Hematopoietic multipotent progenitor cell treated with erythropoietin and hydrocortisone succinate and interleukin-3 and kit ligand, for 8 days (in vitro differentiated cells): Measurements from ENCODE around the gene PRCP.

Experiments used
- DNase-seq: peaks from one replicate; pipeline ENCODE4 v3.0.0-alpha.2; 2015

Gene PRCP

DNA sequence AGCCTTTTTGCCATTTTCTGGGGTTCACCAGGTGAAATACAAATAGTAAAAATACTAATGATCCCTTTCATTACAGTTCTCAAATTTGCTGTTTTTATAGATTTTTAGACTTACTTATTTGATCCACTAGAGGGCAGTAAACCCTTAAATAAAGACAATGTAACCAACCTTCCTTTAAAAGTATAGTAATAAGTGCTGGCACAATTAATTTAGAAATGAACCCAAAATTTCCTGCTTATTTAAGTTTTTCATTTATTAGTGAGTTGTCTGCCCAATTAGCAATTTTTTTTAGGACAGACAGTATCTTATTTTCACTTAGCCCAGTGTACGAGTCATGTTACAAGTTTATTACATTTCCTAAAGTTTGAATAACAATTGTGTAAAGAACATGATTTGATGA lies 6.0 kb upstream of the PRCP start:
- peak; percentile 56 for DNase-seq

DNA sequence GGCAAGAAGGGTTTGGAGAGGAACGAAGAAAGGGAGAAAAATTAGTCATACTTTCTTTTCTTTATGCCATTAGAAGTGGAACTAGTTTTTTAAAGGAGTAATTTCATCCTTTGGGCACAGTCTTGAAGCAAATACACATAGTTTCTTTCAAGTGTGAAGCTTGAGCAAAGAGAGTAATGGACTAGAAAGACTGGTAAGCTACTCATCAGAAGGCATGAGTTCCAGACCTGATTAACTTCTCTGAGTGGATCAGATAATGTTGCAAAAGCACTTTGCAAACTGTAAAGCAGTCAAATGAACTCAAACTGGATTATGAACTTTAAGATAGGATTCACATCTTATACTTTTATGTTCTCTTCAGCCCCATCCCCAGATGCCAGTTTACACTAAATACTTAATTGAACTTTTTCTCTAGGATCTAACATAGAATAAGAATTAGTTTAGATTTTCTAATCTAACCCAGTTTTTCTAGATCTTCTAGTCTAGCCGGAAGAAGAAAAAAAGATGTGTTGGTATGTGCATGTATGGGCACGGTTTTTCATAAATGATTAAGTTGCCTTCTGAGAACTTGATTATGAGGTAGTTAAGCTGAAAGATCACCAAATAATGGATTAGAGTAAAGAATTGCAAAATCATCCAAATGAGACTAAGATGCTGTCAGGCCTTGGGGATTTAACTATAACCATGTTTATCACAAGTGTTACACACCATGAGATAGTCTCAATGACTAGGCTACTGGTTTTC lies 3.8 kb upstream of the PRCP start:
- no peak for DNase-seq

DNA sequence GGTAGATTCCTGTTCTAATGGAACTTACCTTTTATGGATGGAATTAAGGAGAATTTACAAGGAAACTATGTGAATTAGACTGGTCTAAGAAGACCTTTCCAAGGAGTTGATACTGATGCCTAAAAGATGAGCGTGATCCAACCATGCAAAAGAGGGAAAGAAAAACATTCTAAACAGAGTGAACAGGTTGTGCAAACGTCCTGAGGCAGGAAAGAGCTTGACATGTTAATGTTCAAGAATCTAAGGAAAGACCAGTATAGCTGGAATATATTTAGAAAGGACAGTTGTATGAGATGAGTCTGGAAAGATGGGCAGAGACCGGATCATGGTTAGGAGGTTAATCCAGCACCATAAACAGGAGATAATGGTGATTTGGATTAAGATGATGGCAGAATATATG lies 2.6 kb upstream of the PRCP start:
- no peak for DNase-seq

DNA sequence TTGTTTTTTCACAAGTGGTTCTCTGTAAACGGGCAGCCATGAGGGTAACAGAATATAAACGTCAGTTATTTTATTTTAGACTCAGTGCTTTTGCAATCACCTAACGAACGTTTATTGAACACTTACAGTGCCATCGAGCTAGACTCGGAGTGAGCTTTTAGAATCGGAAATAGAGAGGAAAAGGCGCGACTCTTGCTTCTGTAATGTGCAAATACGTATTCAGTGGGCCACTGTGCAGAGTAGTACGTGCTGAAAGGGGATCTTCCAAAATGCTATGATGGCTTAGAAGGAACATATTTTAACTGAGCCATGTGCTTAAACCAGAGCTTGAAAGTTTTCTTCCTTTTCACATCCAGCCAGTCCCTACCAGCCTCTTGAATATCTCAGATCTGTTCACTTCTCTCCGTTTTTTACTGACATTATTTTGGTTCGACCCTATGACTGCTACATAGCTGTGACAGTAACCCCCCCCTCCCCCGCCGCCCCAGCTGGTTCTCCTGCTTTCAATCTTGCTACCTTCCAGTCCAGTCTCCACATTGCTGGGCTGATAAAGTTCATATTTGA lies 1.8 kb upstream of the PRCP start:
- DNase-seq = peak; percentile 24

DNA sequence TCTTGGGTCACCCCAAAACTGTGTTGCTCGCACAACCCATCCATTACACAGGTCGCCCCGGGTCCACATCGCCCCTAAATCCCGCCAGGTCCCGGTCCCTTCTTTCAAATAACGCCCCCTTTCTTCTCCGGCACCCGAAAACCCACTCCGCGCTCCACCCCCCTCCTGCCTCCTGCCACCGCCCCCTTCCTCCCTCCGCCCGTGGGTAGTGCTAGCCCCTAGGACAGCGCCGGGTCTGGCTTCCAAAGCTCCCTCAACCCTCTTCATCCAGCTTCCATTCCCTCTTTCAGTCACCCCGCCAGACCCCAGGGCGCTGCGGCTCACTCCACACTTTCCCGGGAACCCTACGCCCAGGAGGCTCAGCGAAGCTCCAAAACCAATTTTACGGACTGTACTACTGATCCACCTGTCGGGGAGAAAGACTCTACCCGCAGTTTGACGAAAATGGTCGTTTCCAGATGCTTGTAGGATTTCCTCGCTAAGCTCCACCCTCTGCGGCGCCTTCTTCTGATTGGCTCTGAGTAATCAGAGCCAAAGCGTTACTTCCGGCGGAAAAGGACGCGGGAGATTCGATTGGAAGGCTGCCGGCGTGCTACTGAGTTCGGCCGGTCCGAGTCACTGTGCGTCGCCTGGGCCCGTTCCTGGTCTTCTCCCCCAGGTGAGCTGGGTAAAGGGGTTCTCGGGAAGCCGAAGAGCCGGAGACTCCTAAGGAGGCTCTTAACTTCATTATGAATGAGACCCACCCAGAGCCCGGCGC lies 1.1 kb upstream of the PRCP start, which contains the start of gene DDIAS:
Gene DDIAS (plus strand): TSS at position 572 of the 757 bp plus-strand sequence. CDS start 13,003 bp downstream, outside the sequence.
- DNase-seq = peak; percentile 99

DNA sequence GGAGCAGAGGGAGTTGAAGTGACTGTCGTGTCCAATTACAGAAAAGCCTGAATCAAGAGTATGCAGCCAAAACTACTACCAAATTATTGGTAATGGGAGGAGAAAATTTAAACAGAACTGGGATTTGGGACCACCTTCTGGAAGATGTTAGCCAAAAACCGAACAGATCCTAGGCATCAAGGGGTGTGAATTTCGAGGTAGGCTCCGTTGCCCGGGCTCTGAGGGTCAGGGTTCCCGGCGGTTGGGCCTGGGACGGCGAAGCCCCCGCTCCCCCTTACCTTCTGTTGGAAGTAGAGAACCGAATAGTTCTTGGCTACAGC lies 313 bp downstream of the PRCP start:
- no peak for DNase-seq

DNA sequence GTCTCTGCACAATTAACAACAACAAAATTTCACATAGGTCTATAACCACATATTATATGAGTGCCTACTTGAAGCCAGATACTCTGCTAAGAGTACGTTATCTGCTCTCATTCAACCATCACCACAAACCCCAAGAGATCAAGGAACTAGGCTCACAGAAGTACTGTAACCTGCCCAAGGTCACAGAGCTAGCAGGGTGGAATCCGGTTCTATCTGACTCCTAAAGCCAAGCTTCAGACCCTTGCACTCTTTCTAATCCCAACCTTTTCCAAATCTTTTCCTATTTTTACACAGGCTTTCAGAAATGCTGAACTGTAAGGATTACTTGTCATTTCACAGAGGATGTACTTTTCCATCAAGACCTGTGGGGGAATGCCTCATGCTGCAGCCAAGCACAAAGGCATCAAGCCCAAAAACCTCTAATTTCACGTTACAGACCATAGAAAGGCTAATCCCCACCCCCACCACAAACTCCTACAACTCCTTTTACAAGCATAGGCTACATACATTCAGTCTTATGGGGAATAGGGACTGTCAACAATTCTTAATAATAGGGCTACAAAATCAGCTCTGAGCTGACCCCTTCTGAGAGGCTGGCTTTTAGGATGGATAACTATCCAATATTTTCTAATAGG lies 927 bp downstream of the PRCP start:
- peak; percentile 63 for DNase-seq

DNA sequence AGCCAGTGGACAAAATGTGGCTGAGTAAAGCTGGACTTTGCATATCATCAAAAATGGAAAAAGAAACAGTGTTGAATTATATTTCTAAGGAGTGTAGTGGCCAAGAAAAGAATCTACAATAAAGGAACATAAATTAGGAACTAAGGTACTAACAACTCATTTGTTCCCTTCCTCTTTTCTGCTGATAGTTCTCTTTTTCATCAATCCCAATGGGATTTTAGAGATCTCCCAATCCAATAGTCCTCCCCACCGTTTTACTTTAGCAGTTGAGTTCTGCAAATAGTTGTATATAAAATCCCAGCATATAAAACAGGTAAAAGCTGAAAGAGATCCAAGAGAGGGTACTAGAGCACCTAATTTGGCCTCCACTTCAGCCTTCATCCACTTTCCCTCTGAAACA lies 2.0 kb downstream of the PRCP start:
- no peak for DNase-seq

DNA sequence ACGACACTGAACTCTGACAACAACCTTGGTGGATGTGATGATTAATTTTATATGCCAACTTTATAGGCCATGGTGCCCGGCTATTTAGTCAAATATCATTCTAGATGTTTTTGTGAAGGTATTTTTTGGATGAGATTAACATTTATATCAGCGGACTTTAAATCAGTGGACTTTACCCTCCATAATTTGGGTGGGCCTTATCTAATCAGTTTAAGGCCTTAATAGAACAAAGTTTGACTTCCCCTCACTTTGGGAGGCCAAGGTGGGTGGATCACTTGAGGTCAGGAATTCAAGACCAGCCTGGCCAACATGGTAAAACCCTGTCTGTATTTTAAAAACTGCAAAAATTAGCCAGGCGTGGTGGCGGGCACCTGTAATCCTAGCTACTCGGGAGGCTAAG lies 4.0 kb downstream of the PRCP start:
- no peak for DNase-seq

DNA sequence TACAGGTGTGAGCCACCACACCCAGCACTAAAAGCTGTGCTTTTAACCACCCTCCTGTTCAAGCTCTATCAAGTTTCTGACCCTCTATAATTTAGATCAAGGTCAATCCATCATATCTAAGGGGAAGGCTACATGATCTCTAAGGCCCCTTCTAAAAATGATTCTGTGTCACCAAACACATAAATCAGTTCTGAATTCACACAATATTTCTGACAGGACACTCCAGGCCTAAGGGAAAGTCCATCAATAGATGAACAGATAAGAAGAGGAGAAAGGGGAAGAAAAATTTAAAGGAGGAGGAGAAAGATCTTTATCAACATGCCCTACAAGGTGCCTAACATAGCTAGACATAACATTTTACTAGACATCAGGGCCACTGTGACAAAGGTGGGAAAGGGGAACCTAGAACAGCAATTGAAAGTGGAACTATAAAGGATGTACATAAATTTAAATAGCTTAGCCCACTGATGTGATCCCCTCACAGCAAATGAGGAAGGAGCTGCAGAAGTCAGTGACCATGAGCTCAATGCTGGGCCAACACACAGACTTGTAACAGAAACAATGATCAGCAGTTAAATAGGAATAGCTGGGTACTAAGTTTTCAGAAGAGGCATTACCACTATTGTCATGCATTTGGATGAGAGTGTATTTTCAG lies 4.7 kb downstream of the PRCP start:
- no peak for DNase-seq

DNA sequence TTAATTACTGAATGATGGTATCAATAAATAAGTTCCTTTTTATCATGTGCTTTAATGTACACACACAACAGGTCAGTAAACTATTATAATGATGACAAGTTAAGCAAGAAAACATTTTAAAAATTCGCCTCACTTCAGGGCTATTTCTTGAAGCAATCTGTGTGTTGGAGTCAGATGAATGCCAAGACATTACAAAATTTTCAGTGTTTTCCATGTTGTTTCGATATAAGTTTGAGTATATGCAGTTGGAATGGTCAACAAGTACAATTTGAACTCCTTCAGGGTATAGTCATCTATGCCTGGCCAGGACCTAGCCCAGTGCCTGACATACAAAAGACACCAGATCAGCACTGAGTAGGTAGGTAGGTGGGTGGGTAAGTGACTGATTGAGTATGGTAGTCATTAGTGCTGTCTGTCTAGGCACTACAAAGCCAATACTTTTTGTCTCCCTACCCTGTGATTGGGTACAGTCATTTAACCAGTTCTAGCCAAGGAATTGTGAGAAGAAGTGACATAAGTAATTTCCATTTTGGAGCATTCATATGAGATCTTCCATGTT lies 7.5 kb downstream of the PRCP start:
- DNase-seq = no peak

DNA sequence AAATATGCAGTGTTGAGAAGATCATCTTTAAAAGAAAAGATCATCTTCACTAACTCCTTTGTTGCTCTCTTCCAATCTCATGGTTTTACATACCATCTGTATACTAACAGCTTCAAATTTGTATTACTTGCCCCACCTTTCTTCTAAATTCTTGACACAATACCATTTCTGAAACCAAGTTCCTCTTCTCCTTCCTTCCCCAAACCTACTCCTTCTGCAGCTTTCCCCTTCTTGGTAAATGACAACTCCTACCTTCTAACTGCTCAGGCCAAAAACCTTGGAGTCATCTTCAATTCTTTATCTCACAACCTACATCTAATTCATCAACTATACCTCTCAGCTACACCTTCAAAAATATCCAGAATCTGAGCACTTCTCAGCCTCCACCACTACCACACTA lies 9.3 kb downstream of the PRCP start:
- no peak for DNase-seq

DNA sequence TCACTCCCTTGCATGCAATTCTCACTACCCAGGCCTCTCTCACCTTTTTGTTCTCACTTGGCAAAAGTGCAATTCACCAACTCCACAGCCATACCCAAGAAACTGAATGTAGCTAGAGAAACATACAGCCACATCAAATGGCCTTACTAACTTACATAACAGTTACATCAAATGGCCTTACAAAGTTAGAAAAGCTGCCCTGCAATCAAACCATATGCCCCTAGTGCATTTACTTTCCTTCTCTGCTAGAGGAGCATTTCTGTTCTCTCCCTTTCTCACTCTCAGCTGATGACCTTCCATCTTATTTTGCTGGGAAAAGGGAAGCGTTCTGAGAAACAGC lies 10.3 kb downstream of the PRCP start:
- DNase-seq = no peak

DNA sequence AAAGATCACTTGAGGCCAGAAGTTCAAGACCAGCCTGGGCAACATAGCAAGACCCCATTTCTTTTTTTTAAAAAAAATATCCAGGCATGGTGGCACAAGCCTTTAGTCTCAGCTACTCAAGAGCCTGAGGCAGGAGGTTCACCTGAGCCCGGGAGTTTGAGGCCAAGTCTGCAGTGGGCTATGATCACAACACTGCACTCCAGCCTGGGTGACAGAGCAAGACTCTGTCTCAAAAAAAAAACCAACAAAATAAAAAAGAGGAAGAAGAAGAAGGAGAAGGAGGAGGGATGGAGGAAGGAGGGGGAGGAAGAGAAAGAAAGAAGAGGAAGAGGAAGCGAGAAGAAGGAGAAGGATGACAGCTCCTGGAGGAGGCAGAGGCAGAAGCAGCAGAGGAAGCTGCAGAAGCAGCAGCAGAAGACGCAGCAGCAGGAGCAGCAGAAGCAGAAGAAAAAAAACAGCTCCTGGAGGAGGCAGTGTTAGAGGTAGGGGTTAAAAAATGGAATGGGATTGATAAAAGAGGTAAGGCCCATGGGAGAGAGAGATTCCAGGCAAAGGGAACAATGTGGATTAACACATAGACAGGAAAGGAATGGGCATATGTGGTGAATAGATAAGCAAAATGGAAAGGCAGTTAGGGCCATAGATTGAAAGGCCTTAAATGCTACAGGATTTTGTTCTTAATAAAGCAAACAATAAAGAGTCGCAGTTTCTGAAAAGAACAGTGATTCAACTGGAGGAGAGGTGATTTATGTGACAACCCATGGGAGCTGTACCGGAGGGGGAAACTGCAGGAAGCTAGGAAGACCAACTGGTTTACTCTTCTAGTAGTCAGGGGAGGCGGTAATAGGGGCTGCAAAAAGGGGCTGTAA lies 10.9 kb downstream of the PRCP start:
- DNase-seq = no peak

DNA sequence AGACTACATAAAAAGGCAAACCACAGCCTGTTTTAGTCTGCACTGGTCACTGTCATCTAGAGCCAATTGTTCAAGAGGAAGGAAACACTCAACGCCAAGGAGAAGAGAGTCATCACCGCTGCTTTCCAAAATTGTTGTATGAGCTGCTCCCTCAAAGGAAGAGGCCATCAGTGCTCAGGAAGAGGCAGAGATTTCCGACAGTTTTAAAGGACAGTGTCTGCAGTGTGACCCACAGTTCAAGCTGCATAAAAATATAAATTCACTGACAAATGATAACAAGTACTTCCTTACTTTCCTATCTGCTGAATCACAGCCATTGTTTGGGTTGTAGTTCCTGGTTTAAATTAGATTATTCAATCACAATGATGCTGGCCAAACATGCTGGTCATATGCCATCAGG lies 16.4 kb downstream of the PRCP start:
- no peak for DNase-seq

DNA sequence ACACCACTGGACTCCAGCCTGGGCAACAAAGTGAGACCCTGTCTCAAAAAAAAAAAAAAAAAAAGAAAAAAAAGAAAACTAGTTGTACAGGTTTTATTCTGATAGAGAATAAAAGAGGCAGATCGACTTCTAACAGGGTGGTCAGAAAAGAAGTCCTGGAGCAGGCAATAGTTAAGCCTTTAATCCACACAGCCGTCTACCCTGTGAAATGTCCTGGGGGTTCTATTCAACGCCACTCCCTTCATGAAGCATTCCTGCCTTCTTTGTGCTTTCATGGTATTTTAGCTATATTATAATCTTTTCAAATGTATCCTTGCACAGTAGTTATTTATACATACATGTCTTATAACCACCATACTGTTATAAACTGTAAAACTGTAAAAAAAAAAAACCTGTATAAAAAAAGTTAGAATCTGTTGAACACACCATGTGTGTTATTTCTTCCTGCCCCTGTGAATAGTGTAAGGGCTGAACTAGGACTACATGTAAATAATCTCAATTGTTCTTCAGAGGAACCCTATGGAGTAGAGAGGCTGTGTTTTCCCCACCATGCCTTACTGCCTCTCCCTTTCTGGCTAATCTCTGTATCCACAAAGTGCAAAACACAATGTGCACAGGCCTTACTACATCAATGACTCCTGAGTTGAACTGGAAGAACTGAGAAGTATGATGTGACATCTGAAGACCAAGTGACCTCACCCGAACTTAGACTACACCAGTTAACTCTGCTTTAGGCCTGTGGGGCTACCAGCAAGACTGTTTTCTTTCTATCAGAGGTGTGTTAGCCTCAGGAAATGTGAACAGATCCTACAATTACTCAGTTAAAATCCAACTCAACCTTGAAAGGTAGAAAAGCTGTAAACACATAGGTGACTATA lies 25.3 kb downstream of the PRCP start:
- no peak for DNase-seq

DNA sequence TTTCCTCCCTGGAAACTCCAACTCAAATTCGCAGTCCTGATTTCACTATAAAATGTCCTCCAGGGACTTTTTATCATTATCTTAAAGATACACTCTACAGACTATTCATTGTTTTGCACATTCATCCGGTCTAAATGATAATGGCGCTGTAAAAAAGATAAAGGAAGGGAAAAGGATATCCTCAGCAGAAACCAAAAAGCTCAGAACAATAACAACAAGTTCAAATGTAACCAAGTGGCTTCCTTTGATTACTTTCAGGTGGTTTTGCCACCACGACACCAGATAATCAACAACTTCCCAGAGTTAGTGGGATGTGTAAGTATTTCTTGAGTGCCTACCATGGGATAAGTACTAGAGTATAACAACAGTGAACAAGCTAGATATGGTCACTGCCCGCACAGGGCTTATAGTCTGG lies 26.3 kb downstream of the PRCP start:
- DNase-seq = peak; percentile 28

DNA sequence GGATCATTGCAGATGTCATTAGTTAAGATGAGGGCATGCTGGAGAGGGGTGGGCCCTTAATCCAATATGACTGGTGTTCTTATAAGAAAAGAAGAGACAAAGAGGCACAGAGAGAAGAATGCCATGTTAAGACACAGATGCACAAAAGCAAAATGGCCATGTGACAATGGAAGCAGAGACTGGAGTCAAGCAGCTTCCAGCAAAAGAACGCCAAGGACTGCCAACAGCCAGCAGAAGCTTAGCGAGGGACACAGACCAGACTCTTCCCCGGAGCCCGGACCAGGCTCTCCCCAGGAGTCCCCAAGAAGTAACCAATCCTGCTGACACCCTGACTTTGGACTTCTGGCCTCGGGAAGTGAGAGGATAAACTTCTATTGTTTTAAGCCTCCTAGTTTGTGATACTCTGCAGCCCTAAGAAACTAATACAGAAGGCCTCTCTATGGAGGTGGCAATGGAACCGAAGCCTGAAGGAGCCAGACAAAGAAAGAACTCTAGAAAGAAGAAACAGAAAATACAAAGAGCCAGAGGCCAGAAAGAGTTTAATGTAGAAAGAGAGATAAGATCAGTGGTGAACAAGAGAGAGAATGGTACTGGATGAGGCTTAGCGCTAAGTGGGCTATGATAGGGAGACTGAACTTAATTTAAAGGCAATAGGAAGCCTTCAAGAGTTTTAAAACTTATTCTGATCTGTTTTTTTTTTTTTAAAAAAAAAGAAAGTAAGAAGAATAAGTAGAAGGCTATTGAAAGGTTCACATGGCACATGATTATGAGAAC lies 27.7 kb downstream of the PRCP start:
- no peak for DNase-seq

DNA sequence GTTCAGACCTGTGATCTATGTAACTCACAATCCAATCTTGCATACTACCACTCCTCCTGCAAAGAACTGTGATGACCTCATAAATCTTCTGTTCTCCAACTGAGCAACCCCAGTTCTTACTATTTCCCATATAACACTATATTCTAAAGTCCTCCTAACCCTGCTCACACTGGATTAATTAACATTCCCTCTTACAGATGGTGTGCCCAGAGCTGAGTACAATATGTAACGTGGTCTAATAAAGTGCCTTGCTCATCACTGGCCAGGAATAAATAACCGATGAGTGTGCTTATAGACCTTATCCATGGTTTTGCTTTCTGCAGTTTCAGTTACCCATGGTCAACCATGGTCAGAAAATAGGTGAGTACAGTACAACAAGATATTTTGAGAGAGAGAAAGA lies 28.6 kb downstream of the PRCP start:
- DNase-seq = no peak

DNA sequence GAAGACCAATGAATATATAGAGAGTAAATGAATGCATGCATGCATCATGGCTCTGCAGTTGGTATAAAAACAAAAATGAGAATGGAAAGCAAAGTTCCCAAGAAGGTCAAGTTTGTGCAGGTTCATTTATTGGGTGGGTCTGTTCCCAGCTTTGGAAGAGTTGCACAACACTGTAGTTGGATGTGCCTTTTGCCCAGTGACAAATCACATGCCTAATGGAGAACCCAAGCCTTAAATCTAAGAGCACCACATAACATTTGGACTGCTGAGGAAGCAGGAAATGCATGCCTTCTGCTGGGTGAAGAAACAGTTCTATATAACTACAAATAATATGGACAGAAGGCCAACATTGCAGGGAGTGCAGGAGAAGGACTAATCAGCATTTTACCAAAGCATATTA lies 30.6 kb downstream of the PRCP start:
- DNase-seq = no peak
